Measurements from ENCODE around the gene FBXL13.

DNA sequence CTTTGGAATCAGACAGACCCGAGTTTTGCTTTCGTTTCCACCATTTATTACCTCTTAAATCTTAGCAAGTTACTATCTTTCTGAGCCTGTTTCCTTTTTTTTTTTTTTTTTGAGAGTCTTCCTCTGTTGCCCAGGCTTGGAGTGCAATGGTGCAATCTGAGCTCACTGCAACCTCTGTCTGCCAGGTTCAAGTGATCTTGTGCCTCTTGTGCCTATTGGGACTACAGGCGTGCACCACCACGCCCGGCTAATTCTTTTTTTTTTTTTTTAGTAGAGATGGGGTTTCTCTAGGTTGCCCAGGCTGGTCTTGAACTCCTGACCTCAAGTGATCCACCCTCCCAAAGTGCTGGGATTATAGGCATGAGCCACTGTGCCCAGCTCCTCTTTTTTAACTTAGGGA is 241.3 kb downstream of the FBXL13 start:
- no peak for TF ChIP-seq EZH2 (IDR thresholded peaks at IDR 0.05; ENCODE audit: low read depth, low read length, severe bottlenecking)
- no peak for TF ChIP-seq EGR1 (IDR thresholded peaks at IDR 0.05; ENCODE audit: borderline replicate concordance, low read depth, low read length)
- TF ChIP-seq POLR2A (IDR thresholded peaks at IDR 0.05; ENCODE audit: control extremely low read depth in 1 of 2, low read depth in 2 of 2, low read length in 2 of 2) = no peak
- TF ChIP-seq BCL11A (IDR thresholded peaks at IDR 0.05; ENCODE audit: low read depth in 2 of 2, low read length in 2 of 2) = no peak
- no peak for TF ChIP-seq BRCA1 (IDR thresholded peaks at IDR 0.05; ENCODE audit: low read depth, low read length)
- TF ChIP-seq YY1 (IDR thresholded peaks at IDR 0.05; ENCODE audit: low read depth, low read length) = no peak
- TF ChIP-seq POLR2AphosphoS5 (IDR thresholded peaks at IDR 0.05; ENCODE audit: low read depth, low read length) = no peak
- TF ChIP-seq, protein P1, sequence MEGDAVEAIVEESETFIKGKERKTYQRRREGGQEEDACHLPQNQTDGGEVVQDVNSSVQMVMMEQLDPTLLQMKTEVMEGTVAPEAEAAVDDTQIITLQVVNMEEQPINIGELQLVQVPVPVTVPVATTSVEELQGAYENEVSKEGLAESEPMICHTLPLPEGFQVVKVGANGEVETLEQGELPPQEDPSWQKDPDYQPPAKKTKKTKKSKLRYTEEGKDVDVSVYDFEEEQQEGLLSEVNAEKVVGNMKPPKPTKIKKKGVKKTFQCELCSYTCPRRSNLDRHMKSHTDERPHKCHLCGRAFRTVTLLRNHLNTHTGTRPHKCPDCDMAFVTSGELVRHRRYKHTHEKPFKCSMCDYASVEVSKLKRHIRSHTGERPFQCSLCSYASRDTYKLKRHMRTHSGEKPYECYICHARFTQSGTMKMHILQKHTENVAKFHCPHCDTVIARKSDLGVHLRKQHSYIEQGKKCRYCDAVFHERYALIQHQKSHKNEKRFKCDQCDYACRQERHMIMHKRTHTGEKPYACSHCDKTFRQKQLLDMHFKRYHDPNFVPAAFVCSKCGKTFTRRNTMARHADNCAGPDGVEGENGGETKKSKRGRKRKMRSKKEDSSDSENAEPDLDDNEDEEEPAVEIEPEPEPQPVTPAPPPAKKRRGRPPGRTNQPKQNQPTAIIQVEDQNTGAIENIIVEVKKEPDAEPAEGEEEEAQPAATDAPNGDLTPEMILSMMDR (IDR thresholded peaks at IDR 0.05; ENCODE audit: control extremely low read depth in 1 of 3, insufficient read depth in 1 of 3, low read depth in 1 of 3, low read length in 3 of 3) = no peak
- no peak for TF ChIP-seq SP1 (IDR thresholded peaks at IDR 0.05; ENCODE audit: low read depth, low read length)
- no peak for TF ChIP-seq CEBPB (IDR thresholded peaks at IDR 0.05; ENCODE audit: low read depth, low read length)
- no peak for TF ChIP-seq FOSL1 (IDR thresholded peaks at IDR 0.05; ENCODE audit: insufficient read depth, low read depth, low read length)
- TF ChIP-seq EP300 (IDR thresholded peaks at IDR 0.05; ENCODE audit: borderline replicate concordance in 1 of 2, low read depth in 2 of 2, low read length in 2 of 2) = no peak
- TF ChIP-seq RAD21 (IDR thresholded peaks at IDR 0.05 in 1 of 2, conservative IDR thresholded peaks at IDR 0.05 in 1 of 2; ENCODE audit: low read depth in 2 of 2, low read length in 2 of 2) = no peak
- TF ChIP-seq GABPA (IDR thresholded peaks at IDR 0.05; ENCODE audit: borderline replicate concordance, insufficient read depth, low read length) = no peak

All from H1 (cell line).